AG04450 (cell line): ENCODE data around the gene ZNF638. TPM values are rescaled to one million over a fixed set of nuclear protein-coding genes. Genes with fewer than 3 reads are reported as not detected.

ENCODE experiments used
- CTCF ChIA-PET: fragments of 300-600, 350-600 bp; formaldehyde crosslinking; extraction: SDS; loops from one replicate; lab custom pipeline; 2022; ENCODE audit warnings: antibody characterized with exemption, inconsistent platforms; lab: Charles Lee
- POLR2A ChIA-PET: fragments of 350-600 bp; formaldehyde crosslinking; extraction: SDS; loops from one replicate; lab custom pipeline; 2021; ENCODE audit warnings: antibody characterized with exemption, inconsistent platforms; lab: Yijun Ruan, JAX
- DNase-seq: peaks from one replicate; pipeline ENCODE4 v3.0.0-alpha.2; 2011; ENCODE audit warnings: low read depth, low spot score
- H3K27ac ChIP-seq: one replicate; pipeline ENCODE4 v1.5.1; 2012; ENCODE audit warnings: low read depth, low read length, control low read depth
- H3K27me3 ChIP-seq: one replicate; pipeline ENCODE4 v1.6.0; 2012; ENCODE audit warnings: low read length; ENCODE audit not compliant: control insufficient read depth, insufficient read depth
- H3K4me3 ChIP-seq: 2 replicates; pipeline ENCODE4 v1.5.1; 2011; ENCODE audit warnings: mild to moderate bottlenecking, low read depth, low read length, control low read depth
- H3K9me3 ChIP-seq: 2 replicates; pipeline ENCODE4 v1.5.1; 2012; ENCODE audit warnings: low read length; ENCODE audit not compliant: control insufficient read depth, insufficient read depth
- polyA plus RNA-seq: library from polyadenylated mRNA; depleted of rRNA; stranded (reverse); fragments of >200 nt; gene quantifications from 2 replicates; pipeline ENCODE4 v1.2.3, GENCODE V29; 2011
- TF ChIP-seq, protein P1 (sequence below): IDR thresholded peaks from 2 replicates; pipeline ENCODE4 v1.5.1; 2011; ENCODE audit warnings: low read depth, low read length, control low read depth, inconsistent platforms

ZNF638 gene
- polyA plus RNA-seq, 1 experiment, result 105 TPM

- DNase-seq, result no peak
- Histone ChIP-seq H3K27me3 (no peaks in the 10 kb centered on the region), H3K9me3 (no peaks in the 10 kb centered on the region), H3K4me3 (no peak overlapping the region), H3K27ac (no peak overlapping the region)
- TF ChIP-seq, protein P1, sequence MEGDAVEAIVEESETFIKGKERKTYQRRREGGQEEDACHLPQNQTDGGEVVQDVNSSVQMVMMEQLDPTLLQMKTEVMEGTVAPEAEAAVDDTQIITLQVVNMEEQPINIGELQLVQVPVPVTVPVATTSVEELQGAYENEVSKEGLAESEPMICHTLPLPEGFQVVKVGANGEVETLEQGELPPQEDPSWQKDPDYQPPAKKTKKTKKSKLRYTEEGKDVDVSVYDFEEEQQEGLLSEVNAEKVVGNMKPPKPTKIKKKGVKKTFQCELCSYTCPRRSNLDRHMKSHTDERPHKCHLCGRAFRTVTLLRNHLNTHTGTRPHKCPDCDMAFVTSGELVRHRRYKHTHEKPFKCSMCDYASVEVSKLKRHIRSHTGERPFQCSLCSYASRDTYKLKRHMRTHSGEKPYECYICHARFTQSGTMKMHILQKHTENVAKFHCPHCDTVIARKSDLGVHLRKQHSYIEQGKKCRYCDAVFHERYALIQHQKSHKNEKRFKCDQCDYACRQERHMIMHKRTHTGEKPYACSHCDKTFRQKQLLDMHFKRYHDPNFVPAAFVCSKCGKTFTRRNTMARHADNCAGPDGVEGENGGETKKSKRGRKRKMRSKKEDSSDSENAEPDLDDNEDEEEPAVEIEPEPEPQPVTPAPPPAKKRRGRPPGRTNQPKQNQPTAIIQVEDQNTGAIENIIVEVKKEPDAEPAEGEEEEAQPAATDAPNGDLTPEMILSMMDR, result no peak
- POLR2A ChIA-PET, result no interaction called here
- CTCF ChIA-PET, result interaction anchor here (1.0 kb wide), 1 partner anchor 8 kb away, joined by 15 read pairs; the partner anchor contains the start of gene ZNF638
These were observed 8.1 kb downstream of the ZNF638 start for GRCh38 chr2:71339685-71340084.

DNA sequence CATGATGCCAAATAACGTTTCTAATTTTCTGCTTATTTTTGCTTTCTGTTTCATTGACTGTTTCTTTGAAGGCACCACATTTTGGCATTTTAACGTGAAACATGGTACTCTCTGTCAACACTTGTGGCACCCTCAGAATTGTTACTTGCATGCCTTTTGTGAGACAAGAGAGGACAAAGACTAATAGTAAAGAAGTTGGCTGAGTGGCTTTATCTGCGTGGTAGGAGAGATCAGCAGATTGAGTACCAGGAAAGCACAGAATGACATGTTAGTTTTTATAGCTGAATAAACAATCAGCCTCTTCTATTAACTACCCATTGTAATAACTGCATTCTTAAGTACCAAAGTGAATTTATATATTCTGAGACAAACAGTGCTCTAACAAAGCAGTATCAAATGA, 8.6 kb downstream of the ZNF638 start:
- TF ChIP-seq, protein P1, result no peak
- no peaks in the 10 kb centered on the region for H3K9me3 ChIP-seq
- DNase-seq, result no peak
- H3K27ac ChIP-seq, result no peak overlapping the region
- H3K4me3 ChIP-seq, result no peak overlapping the region
- H3K27me3 ChIP-seq, result no peaks in the 10 kb centered on the region
- ChIA-PET POLR2A (no interaction called here), CTCF (interaction anchor here (1.0 kb wide), 1 partner anchor 9 kb away, joined by 15 read pairs; the partner anchor contains the start of gene ZNF638)

DNA sequence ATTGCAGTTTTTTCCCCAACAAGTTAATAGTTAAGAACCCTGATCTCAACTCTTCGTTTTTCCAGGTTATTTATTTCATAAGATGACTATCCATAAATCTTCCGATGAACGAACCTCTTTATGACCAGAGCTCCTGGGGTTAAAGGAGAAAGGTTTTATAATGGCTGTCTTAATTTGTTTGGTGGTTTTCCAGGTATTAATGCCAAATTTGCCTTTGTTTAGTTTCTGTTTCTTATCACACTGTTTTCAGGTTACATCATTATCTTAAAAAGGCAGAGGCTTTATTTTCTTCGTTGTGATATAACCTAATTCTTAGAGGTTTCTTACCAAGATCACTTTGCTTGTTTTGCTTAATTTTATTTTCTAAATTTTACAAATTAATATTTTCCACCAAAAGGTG, 10.1 kb downstream of the ZNF638 start:
- ChIA-PET CTCF (interaction anchor here (4.6 kb wide), 1 partner anchor 10 kb away, joined by 53 read pairs; the partner anchor contains the start of gene ZNF638), POLR2A (no interaction called here)
- H3K27ac ChIP-seq, result no peak overlapping the region
- H3K4me3 ChIP-seq, result no peak overlapping the region
- H3K27me3 ChIP-seq, result no peaks in the 10 kb centered on the region
- DNase-seq, result no peak
- TF ChIP-seq, protein P1, result no peak
- no peaks in the 10 kb centered on the region for H3K9me3 ChIP-seq

DNA sequence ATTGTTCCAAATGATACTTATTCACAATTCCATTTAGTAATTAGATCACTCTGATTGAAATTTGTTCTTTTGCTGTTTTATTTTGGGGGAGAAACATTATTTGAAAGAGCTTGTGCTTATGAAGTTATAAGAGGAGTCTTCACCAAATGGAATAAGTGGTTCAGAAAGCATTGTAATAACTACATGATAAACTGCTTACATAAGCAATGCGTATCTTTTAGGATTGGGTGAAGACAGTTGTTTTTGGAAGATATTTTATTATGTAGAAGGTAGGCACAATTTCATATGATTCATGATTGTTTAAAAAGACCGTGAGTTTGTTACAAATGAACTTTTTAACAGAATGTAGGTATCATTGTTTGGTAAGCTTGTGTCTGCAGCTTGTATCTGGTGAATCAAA, 14.5 kb downstream of the ZNF638 start:
- no peak for DNase-seq
- H3K27ac ChIP-seq, result no peak overlapping the region
- TF ChIP-seq, protein P1, result no peak
- no peak overlapping the region for H3K4me3 ChIP-seq
- H3K9me3 ChIP-seq, result no peaks in the 10 kb centered on the region
- no peaks in the 10 kb centered on the region for H3K27me3 ChIP-seq
- CTCF ChIA-PET, result interaction anchor here (2.3 kb wide), 1 partner anchor 15 kb away, joined by 11 read pairs; the partner anchor contains the start of gene ZNF638
- POLR2A ChIA-PET, result no interaction called here

DNA sequence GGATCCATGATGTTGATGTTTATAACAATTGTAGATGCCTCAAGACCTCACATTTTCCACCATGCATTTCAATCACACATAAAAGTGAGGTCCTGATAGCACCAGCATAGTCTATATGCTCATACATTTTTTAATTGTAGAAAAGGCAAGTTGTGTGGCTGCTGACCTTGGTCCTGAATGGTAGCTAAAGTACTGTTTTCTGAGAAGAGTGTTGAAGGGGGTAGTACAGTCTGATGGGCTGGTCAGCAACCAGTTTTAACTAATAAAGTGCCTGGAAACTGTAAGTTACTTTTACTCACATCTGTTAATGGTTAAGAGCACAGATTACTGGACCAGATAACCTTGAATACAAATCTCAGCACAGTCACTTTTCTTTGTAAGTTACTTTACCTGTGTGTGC, 15.9 kb downstream of the ZNF638 start:
- POLR2A ChIA-PET, result interaction anchor here (0.9 kb wide), 1 partner anchor 16 kb away, joined by 3 read pairs; the partner anchor contains the start of gene ZNF638

More for the DNA sequence above, 15.9 kb downstream of the ZNF638 start:
- no peaks in the 10 kb centered on the region for H3K9me3 ChIP-seq
- DNase-seq, result no peak
- no peaks in the 10 kb centered on the region for H3K27me3 ChIP-seq
- no peak overlapping the region for H3K27ac ChIP-seq
- TF ChIP-seq, protein P1, result no peak
- no peak overlapping the region for H3K4me3 ChIP-seq
- CTCF ChIA-PET, result interaction anchor here (2.3 kb wide), 1 partner anchor 16 kb away, joined by 11 read pairs; the partner anchor contains the start of gene ZNF638
